ENCODE results near the gene TTLL3.
"Not testable (repeated sequence)": the region's sequence is repeated elsewhere in the genome, so short reads cannot be mapped to it uniquely, and the experiment has no call there.

- not testable (repeated sequence) for TF ChIP-seq CTCF, EP300, POLR2AphosphoS5 (IDR thresholded peaks at IDR 0.05)
These were observed 44.4 kb downstream of the TTLL3 start for GRCh38 chr3:9854291-9854940.

Data from upper lobe of left lung (tissue), 4 donors.